SU-DHL-6 (cell line): ENCODE results near the gene MYO19.

Experiments
- EZH2phosphoT487 ChIP-seq: fragments of 200-600 bp; sonication (generic), shearing (Covaris generic); conservative IDR thresholded peaks from 2 replicates; pipeline ENCODE4 v1.6.1; 2018; ENCODE audit warnings: mild to moderate bottlenecking, antibody characterized with exemption, low read length, moderate library complexity, mixed read lengths
- TF ChIP-seq, protein P1 (sequence below): fragments of 200-600 bp; sonication (generic); IDR thresholded peaks from one replicate; pipeline ENCODE4 v1.5.1; 2017; ENCODE audit warnings: antibody characterized with exemption, mild to moderate bottlenecking, low read length, moderate library complexity; ENCODE audit not compliant: insufficient read depth, poor library complexity, severe bottlenecking

DNA sequence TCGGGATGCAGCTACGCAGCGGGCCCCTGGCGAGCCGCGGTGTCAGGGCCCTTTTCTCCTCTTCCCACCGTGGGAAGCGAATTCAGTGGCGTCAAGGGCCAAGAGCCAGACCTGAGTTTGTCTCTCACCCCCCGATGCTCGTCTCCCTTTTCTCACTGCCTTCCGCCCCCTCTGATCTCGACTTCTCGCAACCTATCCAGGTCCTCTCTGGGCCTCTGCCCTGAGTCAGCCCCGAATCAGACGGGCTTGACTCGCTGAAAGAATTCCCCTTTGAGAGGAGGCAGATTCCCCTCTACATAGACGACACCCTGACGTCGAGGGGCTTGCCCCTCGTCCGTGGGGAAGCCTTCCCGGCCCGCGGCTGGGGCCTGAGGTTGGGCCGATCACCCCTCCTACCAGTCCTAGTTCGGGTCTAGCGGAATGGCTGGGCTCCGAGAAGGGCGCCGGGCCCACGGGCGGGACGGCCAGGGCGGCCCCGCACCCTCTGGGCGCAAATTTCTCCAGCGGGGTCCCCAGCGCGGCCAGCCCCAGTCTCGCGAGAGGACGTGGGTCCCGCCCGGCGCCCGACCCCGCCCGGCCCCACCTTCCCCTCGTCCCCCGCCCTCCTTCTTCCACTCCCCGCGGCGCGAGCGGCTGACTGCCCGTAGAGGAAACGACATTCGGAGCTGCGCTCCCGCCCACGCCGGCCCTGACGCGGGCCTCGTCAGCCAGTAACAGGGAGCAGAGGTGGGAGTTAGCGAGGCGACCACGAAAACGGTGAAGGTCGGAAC lies 9.8 kb upstream of the MYO19 start, which contains the start of gene GGNBP2:
- TF ChIP-seq, protein P1, sequence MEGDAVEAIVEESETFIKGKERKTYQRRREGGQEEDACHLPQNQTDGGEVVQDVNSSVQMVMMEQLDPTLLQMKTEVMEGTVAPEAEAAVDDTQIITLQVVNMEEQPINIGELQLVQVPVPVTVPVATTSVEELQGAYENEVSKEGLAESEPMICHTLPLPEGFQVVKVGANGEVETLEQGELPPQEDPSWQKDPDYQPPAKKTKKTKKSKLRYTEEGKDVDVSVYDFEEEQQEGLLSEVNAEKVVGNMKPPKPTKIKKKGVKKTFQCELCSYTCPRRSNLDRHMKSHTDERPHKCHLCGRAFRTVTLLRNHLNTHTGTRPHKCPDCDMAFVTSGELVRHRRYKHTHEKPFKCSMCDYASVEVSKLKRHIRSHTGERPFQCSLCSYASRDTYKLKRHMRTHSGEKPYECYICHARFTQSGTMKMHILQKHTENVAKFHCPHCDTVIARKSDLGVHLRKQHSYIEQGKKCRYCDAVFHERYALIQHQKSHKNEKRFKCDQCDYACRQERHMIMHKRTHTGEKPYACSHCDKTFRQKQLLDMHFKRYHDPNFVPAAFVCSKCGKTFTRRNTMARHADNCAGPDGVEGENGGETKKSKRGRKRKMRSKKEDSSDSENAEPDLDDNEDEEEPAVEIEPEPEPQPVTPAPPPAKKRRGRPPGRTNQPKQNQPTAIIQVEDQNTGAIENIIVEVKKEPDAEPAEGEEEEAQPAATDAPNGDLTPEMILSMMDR = no peak
- no peak for TF ChIP-seq EZH2phosphoT487
